ENCODE measurements around the gene PCDHB10.
"Not testable (repeated sequence)": the region's sequence is repeated elsewhere in the genome, so short reads cannot be mapped to it uniquely, and the experiment has no call there.

GRCh38 chr5:141210281-141210680, 18.1 kb downstream of the PCDHB10 start:
- TF ChIP-seq CTCF (conservative IDR thresholded peaks at IDR 0.05; ENCODE audit: low read depth, low read length); EZH2 (IDR thresholded peaks at IDR 0.05; ENCODE audit: borderline replicate concordance, low read depth, low read length, poor library complexity, severe bottlenecking): not testable (repeated sequence)
